Measurements from ENCODE around the gene SLC17A8. TPM values are rescaled to one million over a fixed set of nuclear protein-coding genes. Genes with fewer than 3 reads are reported as not detected.

SLC17A8 gene
- total RNA-seq, 1 donor from 2014 or later: not detected

DNA sequence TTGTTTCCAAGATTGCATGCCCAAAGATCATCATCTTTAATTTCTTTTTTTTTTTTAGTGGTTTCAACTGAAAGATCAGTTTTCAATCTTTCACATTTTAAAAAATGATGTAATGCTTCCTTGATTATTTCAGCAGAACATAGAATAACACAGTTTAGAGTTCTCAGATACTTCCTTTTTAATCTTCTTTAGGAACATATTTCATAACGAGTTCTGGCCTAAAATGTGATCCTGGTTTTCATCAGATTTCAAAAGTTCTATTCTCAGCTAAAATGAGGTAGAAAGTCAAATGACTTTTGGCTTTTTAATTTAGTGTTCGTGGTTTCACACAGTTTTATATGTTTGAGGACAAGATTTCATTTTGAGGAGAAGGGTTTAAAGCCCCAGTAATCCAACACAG is 76.8 kb downstream of the SLC17A8 start:
- no peaks in the 10 kb centered on the region for H4K20me1 ChIP-seq (ENCODE audit: insufficient read depth, low read length)
- H3K79me2 ChIP-seq (ENCODE audit: insufficient read depth, low read length): no peaks in the 10 kb centered on the region
- H3K4me1 Mint-ChIP-seq (ENCODE audit: low read depth, unreplicated experiment): no peaks in the 10 kb centered on the region
- FAIRE-seq (no peak), DNase-seq (ENCODE audit: low read depth) (no peak)
- no peak overlapping the region for H3K27ac Mint-ChIP-seq (ENCODE audit: unreplicated experiment)
- no peak overlapping the region for H3K4me3 Mint-ChIP-seq (ENCODE audit: unreplicated experiment)
- no peak overlapping the region for H3K9ac ChIP-seq (ENCODE audit: low read length)
- no peaks in the 10 kb centered on the region for H3K4me1 ChIP-seq (ENCODE audit: insufficient read depth, low read length)
- no peaks in the 10 kb centered on the region for H3K36me3 ChIP-seq (ENCODE audit: insufficient read depth, low read length)
- H3K9me3 ChIP-seq (ENCODE audit: insufficient read depth, low read depth, low read length): no peaks in the 10 kb centered on the region
- H3K36me3 Mint-ChIP-seq (ENCODE audit: low read depth, unreplicated experiment): no peaks in the 10 kb centered on the region
- no peak overlapping the region for H3K4me2 ChIP-seq (ENCODE audit: low read length)
- TF ChIP-seq, protein P1, sequence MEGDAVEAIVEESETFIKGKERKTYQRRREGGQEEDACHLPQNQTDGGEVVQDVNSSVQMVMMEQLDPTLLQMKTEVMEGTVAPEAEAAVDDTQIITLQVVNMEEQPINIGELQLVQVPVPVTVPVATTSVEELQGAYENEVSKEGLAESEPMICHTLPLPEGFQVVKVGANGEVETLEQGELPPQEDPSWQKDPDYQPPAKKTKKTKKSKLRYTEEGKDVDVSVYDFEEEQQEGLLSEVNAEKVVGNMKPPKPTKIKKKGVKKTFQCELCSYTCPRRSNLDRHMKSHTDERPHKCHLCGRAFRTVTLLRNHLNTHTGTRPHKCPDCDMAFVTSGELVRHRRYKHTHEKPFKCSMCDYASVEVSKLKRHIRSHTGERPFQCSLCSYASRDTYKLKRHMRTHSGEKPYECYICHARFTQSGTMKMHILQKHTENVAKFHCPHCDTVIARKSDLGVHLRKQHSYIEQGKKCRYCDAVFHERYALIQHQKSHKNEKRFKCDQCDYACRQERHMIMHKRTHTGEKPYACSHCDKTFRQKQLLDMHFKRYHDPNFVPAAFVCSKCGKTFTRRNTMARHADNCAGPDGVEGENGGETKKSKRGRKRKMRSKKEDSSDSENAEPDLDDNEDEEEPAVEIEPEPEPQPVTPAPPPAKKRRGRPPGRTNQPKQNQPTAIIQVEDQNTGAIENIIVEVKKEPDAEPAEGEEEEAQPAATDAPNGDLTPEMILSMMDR (IDR thresholded peaks at IDR 0.05; ENCODE audit: insufficient read depth, low read depth, low read length): no peak
- no peak for TF ChIP-seq EZH2 (IDR thresholded peaks at IDR 0.05; ENCODE audit: insufficient read depth, low read length)
- H2AFZ ChIP-seq (ENCODE audit: low read depth, low read length): no peak overlapping the region
- H3K27me3 Mint-ChIP-seq (ENCODE audit: low read depth, unreplicated experiment): no peaks in the 10 kb centered on the region
- H3K27me3 ChIP-seq (ENCODE audit: insufficient read depth, low read length): no peaks in the 10 kb centered on the region
- H3K9me3 Mint-ChIP-seq (ENCODE audit: unreplicated experiment): peaks cover 3% of the 10 kb centered on the region
- H3K27ac ChIP-seq (ENCODE audit: low read depth, low read length): no peak overlapping the region
- no peak overlapping the region for H3K4me3 ChIP-seq (ENCODE audit: insufficient read depth, low read depth, low read length)

DNA sequence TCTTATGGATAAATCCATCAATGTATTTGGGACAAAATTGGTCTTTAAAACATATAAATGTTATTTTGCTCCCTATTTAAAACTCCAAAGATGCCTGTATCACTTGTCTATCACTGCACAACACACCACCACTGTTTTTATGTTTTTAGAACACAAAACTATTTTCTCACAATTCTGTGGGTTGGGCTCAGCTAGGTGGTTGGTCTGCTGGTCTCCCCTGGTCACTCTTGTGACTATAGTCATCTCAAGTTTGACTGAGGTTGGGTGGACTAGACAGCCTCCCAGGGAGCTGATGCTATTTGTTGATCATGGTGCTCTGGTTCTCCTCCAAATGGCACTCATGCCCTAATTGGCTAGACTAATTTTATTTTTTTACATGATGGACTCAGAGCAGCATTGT is 77.3 kb downstream of the SLC17A8 start:
- Histone ChIP-seq H3K4me2 (ENCODE audit: low read length) (no peak overlapping the region), H2AFZ (ENCODE audit: low read depth, low read length) (no peak overlapping the region), H3K27me3 (ENCODE audit: insufficient read depth, low read length) (no peaks in the 10 kb centered on the region), H3K4me3 (ENCODE audit: insufficient read depth, low read depth, low read length) (no peak overlapping the region), H3K27ac (ENCODE audit: low read depth, low read length) (no peak overlapping the region), H3K4me1 (ENCODE audit: insufficient read depth, low read length) (no peaks in the 10 kb centered on the region), H3K36me3 (ENCODE audit: insufficient read depth, low read length) (no peaks in the 10 kb centered on the region), H3K9me3 (ENCODE audit: insufficient read depth, low read depth, low read length) (no peaks in the 10 kb centered on the region), H3K79me2 (ENCODE audit: insufficient read depth, low read length) (no peaks in the 10 kb centered on the region), H3K9ac (ENCODE audit: low read length) (no peak overlapping the region), H4K20me1 (ENCODE audit: insufficient read depth, low read length) (no peaks in the 10 kb centered on the region)
- no peak for DNase-seq (ENCODE audit: low read depth)
- Mint-ChIP-seq H3K4me3 (ENCODE audit: unreplicated experiment) (no peak overlapping the region), H3K4me1 (ENCODE audit: low read depth, unreplicated experiment) (no peaks in the 10 kb centered on the region), H3K9me3 (ENCODE audit: unreplicated experiment) (peaks cover 3% of the 10 kb centered on the region), H3K27ac (ENCODE audit: unreplicated experiment) (no peak overlapping the region), H3K36me3 (ENCODE audit: low read depth, unreplicated experiment) (no peaks in the 10 kb centered on the region), H3K27me3 (ENCODE audit: low read depth, unreplicated experiment) (no peaks in the 10 kb centered on the region)
- FAIRE-seq: no peak
- TF ChIP-seq, protein P1 (IDR thresholded peaks at IDR 0.05; ENCODE audit: insufficient read depth, low read depth, low read length): no peak
- TF ChIP-seq EZH2 (IDR thresholded peaks at IDR 0.05; ENCODE audit: insufficient read depth, low read length): no peak

DNA sequence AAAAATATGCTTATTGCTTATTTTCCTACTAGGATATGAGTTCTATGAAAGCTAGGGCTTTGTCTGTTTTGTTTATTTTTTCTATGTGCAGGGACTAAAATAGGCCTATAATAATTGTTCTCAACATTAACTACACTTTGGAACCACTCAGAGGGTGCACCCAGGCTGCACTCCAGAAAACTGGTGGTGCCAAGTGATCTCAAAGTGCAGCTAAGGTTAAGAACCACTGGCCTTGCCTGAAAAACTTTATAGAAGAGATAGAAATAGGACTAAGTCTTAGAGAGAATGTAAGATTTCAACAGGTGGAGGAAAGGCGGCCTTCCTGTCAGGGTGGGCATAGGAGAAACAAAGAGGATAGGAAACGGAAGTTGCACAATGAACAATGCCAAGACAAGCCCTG is 79.1 kb downstream of the SLC17A8 start:
- H3K27me3 Mint-ChIP-seq (ENCODE audit: low read depth, unreplicated experiment): peaks cover 3% of the 10 kb centered on the region
- no peaks in the 10 kb centered on the region for H3K4me1 Mint-ChIP-seq (ENCODE audit: low read depth, unreplicated experiment)
- Histone ChIP-seq H3K4me3 (ENCODE audit: insufficient read depth, low read depth, low read length) (no peak overlapping the region), H3K27ac (ENCODE audit: low read depth, low read length) (no peak overlapping the region), H3K36me3 (ENCODE audit: insufficient read depth, low read length) (no peaks in the 10 kb centered on the region), H3K9me3 (ENCODE audit: insufficient read depth, low read depth, low read length) (no peaks in the 10 kb centered on the region), H2AFZ (ENCODE audit: low read depth, low read length) (no peak overlapping the region), H4K20me1 (ENCODE audit: insufficient read depth, low read length) (no peaks in the 10 kb centered on the region), H3K27me3 (ENCODE audit: insufficient read depth, low read length) (no peaks in the 10 kb centered on the region), H3K79me2 (ENCODE audit: insufficient read depth, low read length) (no peaks in the 10 kb centered on the region), H3K4me1 (ENCODE audit: insufficient read depth, low read length) (no peaks in the 10 kb centered on the region), H3K4me2 (ENCODE audit: low read length) (no peak overlapping the region), H3K9ac (ENCODE audit: low read length) (no peak overlapping the region)
- TF ChIP-seq, protein P1 (IDR thresholded peaks at IDR 0.05; ENCODE audit: insufficient read depth, low read depth, low read length): no peak
- no peak for TF ChIP-seq EZH2 (IDR thresholded peaks at IDR 0.05; ENCODE audit: insufficient read depth, low read length)
- no peak overlapping the region for H3K4me3 Mint-ChIP-seq (ENCODE audit: unreplicated experiment)
- H3K9me3 Mint-ChIP-seq (ENCODE audit: unreplicated experiment): peaks cover 3% of the 10 kb centered on the region
- FAIRE-seq (no peak), DNase-seq (ENCODE audit: low read depth) (no peak)
- no peak overlapping the region for H3K27ac Mint-ChIP-seq (ENCODE audit: unreplicated experiment)
- H3K36me3 Mint-ChIP-seq (ENCODE audit: low read depth, unreplicated experiment): no peaks in the 10 kb centered on the region

Data from astrocyte (in vitro differentiated cells and primary cell).